ENCODE results near the gene RANBP10.
A peak's percentile ranks its signal among the peaks of the same experiment; 100 is the strongest.

The RANBP10 gene

DNA sequence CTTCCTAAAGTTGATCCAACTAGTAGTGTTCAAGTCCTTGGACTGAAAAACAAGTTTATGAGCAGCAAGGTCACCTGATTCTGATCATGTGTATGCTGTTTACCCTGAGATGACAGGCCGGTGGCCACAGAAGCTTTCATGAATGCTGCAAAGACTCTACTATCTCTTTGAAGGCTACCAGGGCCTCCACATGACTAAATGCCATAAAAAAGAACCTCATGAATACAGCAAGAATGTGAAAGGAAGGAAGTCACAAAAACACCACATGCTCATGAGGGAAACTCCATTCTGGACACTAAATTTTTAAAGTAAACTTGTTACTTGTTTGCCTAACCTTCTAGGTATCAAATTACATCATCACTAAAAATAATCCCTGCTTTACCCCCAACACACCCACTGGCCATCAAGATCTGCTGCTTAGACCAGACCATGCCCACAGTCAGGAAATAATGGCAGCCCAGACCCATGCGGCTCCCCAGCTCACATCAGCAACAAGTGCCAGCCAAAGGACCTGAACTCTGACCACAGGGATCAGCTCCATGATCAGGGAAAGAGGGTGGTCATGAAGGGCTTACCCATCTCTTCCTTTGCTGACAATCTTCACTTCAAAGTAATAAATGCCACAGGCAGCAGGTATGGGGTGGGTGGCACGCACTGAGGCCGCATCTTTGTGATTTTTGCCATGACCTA, 1.4 kb downstream of the RANBP10 start:
- H4K20me1 ChIP-seq (ENCODE audit: low read depth, low read length), result no peaks in the 10 kb centered on the region
- no peaks in the 10 kb centered on the region for H3K9me2 ChIP-seq (replicated peaks; ENCODE audit: insufficient read depth, low read length)
- H3K79me2 ChIP-seq (ENCODE audit: insufficient read depth, low read length), result peaks cover 17% of the 10 kb centered on the region; the same call in 1 of the 2 replicates
- no peak overlapping the region for H2AFZ ChIP-seq (ENCODE audit: low read depth, low read length, severe bottlenecking)
- no peaks in the 10 kb centered on the region for H3F3A ChIP-seq (ENCODE audit: insufficient read depth)
- H3K4me2 ChIP-seq (ENCODE audit: low read depth, low read length, poor library complexity, severe bottlenecking), result peak overlapping the region; percentile 71
- H3K9me3 ChIP-seq (ENCODE audit: insufficient read depth, low read length), result no peaks in the 10 kb centered on the region
- H3K27me3 ChIP-seq (ENCODE audit: low read length), result no peaks in the 10 kb centered on the region
- peak overlapping the region; percentile 81 for H3K9ac ChIP-seq (ENCODE audit: low read length)
- no peak overlapping the region for H3K27ac ChIP-seq (ENCODE audit: low read depth, low read length)
- TF ChIP-seq EZH2phosphoT487 (conservative IDR thresholded peaks at IDR 0.05; ENCODE audit: low read length), result no peak
- TF ChIP-seq, protein P1, sequence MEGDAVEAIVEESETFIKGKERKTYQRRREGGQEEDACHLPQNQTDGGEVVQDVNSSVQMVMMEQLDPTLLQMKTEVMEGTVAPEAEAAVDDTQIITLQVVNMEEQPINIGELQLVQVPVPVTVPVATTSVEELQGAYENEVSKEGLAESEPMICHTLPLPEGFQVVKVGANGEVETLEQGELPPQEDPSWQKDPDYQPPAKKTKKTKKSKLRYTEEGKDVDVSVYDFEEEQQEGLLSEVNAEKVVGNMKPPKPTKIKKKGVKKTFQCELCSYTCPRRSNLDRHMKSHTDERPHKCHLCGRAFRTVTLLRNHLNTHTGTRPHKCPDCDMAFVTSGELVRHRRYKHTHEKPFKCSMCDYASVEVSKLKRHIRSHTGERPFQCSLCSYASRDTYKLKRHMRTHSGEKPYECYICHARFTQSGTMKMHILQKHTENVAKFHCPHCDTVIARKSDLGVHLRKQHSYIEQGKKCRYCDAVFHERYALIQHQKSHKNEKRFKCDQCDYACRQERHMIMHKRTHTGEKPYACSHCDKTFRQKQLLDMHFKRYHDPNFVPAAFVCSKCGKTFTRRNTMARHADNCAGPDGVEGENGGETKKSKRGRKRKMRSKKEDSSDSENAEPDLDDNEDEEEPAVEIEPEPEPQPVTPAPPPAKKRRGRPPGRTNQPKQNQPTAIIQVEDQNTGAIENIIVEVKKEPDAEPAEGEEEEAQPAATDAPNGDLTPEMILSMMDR (IDR thresholded peaks at IDR 0.05; ENCODE audit: insufficient read depth, low read length, poor library complexity, severe bottlenecking), result no peak
- peak overlapping the region; percentile 82 for H3K4me3 ChIP-seq (ENCODE audit: insufficient read depth, low read length, poor library complexity, severe bottlenecking)
- H3K36me3 ChIP-seq (ENCODE audit: low read length), result no peaks in the 10 kb centered on the region

DNA sequence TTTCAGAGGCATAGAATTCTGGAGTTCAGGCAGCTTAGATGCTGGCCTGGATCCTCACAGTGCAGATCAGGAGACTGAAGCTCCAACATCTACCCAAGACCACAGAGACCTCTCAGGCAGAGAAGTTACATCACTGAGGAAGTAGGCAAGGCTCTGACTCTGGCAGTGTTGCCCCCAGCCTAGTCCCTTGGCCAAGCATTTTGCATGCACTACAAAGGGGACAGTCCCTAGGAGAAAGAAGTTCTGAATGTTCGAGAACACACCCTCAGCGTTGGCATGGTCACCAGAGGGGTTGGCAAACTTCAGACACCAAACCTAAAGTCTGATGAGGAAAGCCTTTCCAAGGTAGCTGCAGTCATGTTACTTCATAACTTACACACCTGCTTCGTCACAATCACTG, 2.5 kb downstream of the RANBP10 start:
- no peaks in the 10 kb centered on the region for H4K20me1 ChIP-seq (ENCODE audit: low read depth, low read length)
- H3K4me3 ChIP-seq (ENCODE audit: insufficient read depth, low read length, poor library complexity, severe bottlenecking), result no peak overlapping the region
- no peaks in the 10 kb centered on the region for H3K9me2 ChIP-seq (replicated peaks; ENCODE audit: insufficient read depth, low read length)
- H3K27ac ChIP-seq (ENCODE audit: low read depth, low read length), result no peak overlapping the region
- H3K9ac ChIP-seq (ENCODE audit: low read length), result no peak overlapping the region
- no peaks in the 10 kb centered on the region for H3K36me3 ChIP-seq (ENCODE audit: low read length)
- no peaks in the 10 kb centered on the region for H3F3A ChIP-seq (ENCODE audit: insufficient read depth)
- H3K4me2 ChIP-seq (ENCODE audit: low read depth, low read length, poor library complexity, severe bottlenecking), result no peak overlapping the region
- no peaks in the 10 kb centered on the region for H3K9me3 ChIP-seq (ENCODE audit: insufficient read depth, low read length)
- TF ChIP-seq, protein P1 (IDR thresholded peaks at IDR 0.05; ENCODE audit: insufficient read depth, low read length, poor library complexity, severe bottlenecking), result no peak
- no peak for TF ChIP-seq EZH2phosphoT487 (conservative IDR thresholded peaks at IDR 0.05; ENCODE audit: low read length)
- H2AFZ ChIP-seq (ENCODE audit: low read depth, low read length, severe bottlenecking), result no peak overlapping the region
- peaks cover 19% of the 10 kb centered on the region; the same call in 1 of the 2 replicates for H3K79me2 ChIP-seq (ENCODE audit: insufficient read depth, low read length)
- no peaks in the 10 kb centered on the region for H3K27me3 ChIP-seq (ENCODE audit: low read length)

DNA sequence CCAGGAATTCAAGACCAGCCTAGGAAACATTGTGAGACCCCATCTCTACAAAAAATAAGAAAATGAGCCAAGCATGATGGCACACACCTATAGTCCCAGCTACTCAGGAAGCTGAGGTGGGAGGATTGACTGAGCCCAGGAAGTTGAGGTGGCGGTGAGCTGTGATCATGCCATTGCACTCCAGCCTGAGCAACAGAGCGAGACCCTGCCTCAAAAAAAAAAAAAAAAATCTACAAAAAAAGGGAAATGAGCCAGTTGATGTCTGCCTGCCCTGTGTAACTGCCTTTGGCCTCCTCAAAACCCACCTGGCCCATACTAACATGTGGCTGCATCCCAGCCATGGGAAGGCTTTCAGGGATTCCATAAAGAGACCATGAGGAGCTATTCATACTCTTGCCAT, 4.5 kb downstream of the RANBP10 start:
- no peaks in the 10 kb centered on the region for H4K20me1 ChIP-seq (ENCODE audit: low read depth, low read length)
- H3K9me3 ChIP-seq (ENCODE audit: insufficient read depth, low read length), result no peaks in the 10 kb centered on the region
- no peak overlapping the region for H3K4me2 ChIP-seq (ENCODE audit: low read depth, low read length, poor library complexity, severe bottlenecking)
- H3K27me3 ChIP-seq (ENCODE audit: low read length), result no peaks in the 10 kb centered on the region
- H3K9me2 ChIP-seq (replicated peaks; ENCODE audit: insufficient read depth, low read length), result no peaks in the 10 kb centered on the region
- no peak overlapping the region for H3K9ac ChIP-seq (ENCODE audit: low read length)
- H3F3A ChIP-seq (ENCODE audit: insufficient read depth), result no peaks in the 10 kb centered on the region
- no peaks in the 10 kb centered on the region for H3K36me3 ChIP-seq (ENCODE audit: low read length)
- no peak overlapping the region for H2AFZ ChIP-seq (ENCODE audit: low read depth, low read length, severe bottlenecking)
- H3K4me3 ChIP-seq (ENCODE audit: insufficient read depth, low read length, poor library complexity, severe bottlenecking), result no peak overlapping the region
- TF ChIP-seq EZH2phosphoT487 (conservative IDR thresholded peaks at IDR 0.05; ENCODE audit: low read length), result no peak
- TF ChIP-seq, protein P1 (IDR thresholded peaks at IDR 0.05; ENCODE audit: insufficient read depth, low read length, poor library complexity, severe bottlenecking), result no peak
- peaks cover 19% of the 10 kb centered on the region; the same call in 1 of the 2 replicates for H3K79me2 ChIP-seq (ENCODE audit: insufficient read depth, low read length)
- H3K27ac ChIP-seq (ENCODE audit: low read depth, low read length), result no peak overlapping the region
